Kidney (tissue), 14 donors: ENCODE data around the gene ZFPM1. TPM values are rescaled to one million over a fixed set of nuclear protein-coding genes. Genes with fewer than 3 reads are reported as not detected.

Experiments used
- DNase-seq, 5 donors: peaks; one replicate each; pipeline ENCODE4 v3.0.0-alpha.2; 2013 to 2020
- FAIRE-seq: peaks from 2 replicates; lab custom pipeline; 2012; peaks lifted over from hg19 to GRCh38; lab: Jason Lieb, UNC
- H3K27ac ChIP-seq, 2 donors: one replicate each; pipeline ENCODE4 v1.7.0; 2013; ENCODE audit warnings: low read depth in 2 of 2, low read length in 2 of 2, inconsistent platforms in 1 of 2
- H3K27me3 ChIP-seq: one replicate; pipeline ENCODE4 v1.7.1; 2013; ENCODE audit warnings: low read length, inconsistent platforms; ENCODE audit not compliant: control insufficient read depth, insufficient read depth
- H3K36me3 ChIP-seq, 3 donors: one replicate each; pipeline versions ENCODE4 v1.7.0 to v1.7.1; 2013; ENCODE audit warnings: low read length in 3 of 3, control low read depth in 1 of 3, inconsistent platforms in 1 of 3; ENCODE audit not compliant: insufficient read depth in 3 of 3, control insufficient read depth in 2 of 3
- H3K4me1 ChIP-seq, 3 donors: one replicate each; pipeline versions ENCODE4 v1.7.0 to v1.7.1; 2013; ENCODE audit warnings: low read length in 3 of 3, inconsistent platforms in 1 of 3, low read depth in 1 of 3; ENCODE audit not compliant: control insufficient read depth in 2 of 3, insufficient read depth in 2 of 3
- H3K4me3 ChIP-seq, 3 donors: one replicate each; pipeline versions ENCODE4 v1.7.0 to v1.8.1; 2013; ENCODE audit warnings: low read length in 3 of 3, control low read depth in 1 of 3, inconsistent platforms in 1 of 3
- H3K9ac ChIP-seq, 3 donors: one replicate each; pipeline versions ENCODE4 v1.7.0 to v1.7.1; 2013; ENCODE audit warnings: low read length in 3 of 3, control low read depth in 1 of 3, inconsistent platforms in 1 of 3
- H3K9me3 ChIP-seq, 3 donors: one replicate each; pipeline versions ENCODE4 v1.7.0 to v1.7.1; 2013; ENCODE audit warnings: low read length in 3 of 3, control low read depth in 1 of 3, inconsistent platforms in 1 of 3; ENCODE audit not compliant: control insufficient read depth in 2 of 3, insufficient read depth in 1 of 3
- intact Hi-C: fragments of 100-400 bp; cut with DNase I; formaldehyde crosslinking; loops from one replicate; pipeline ENCODE4 v1.11.1; 2022
- polyA plus RNA-seq: library from polyadenylated mRNA; stranded (reverse); fragments of 350-450 nt; fragmentation: Illumina TruSeq; extraction: RNeasy Lipid Tissue Mini Kit (QIAGEN cat#74804); gene quantifications from one replicate; pipeline ENCODE4 v1.2.3, GENCODE V29; 2014; ENCODE audit warnings: low read depth, low replicate concordance; ENCODE audit not compliant: insufficient read depth
- total RNA-seq: library from RNA; stranded (reverse); fragmentation: NEBNext Ultra II Directional; extraction: Animal tissue kit (Norgen Biotek cat#: 25700); gene quantifications from one replicate; pipeline ENCODE4 v1.2.1, GENCODE V29; 2021
- TF ChIP-seq, protein P1 (sequence below): IDR thresholded peaks from 3 replicates; pipeline ENCODE4 v1.5.1; 2012; ENCODE audit warnings: mild to moderate bottlenecking, moderate library complexity, borderline replicate concordance; ENCODE audit not compliant: insufficient read depth; ENCODE audit errors: extremely low read depth
- donor health status: control.
- donor health status: control.
- donor health status: control.
- donor health status: control.
- donor health status: control.
- donor health status: DM: yes; HTN: yes; CAD: no.
- donor health status: Normal renal cell carcinoma (clear cell type).

The ZFPM1 gene
- total and polyA plus RNA-seq, 2 donors from 2014 or later: 1.9 to 9.2 TPM

DNA sequence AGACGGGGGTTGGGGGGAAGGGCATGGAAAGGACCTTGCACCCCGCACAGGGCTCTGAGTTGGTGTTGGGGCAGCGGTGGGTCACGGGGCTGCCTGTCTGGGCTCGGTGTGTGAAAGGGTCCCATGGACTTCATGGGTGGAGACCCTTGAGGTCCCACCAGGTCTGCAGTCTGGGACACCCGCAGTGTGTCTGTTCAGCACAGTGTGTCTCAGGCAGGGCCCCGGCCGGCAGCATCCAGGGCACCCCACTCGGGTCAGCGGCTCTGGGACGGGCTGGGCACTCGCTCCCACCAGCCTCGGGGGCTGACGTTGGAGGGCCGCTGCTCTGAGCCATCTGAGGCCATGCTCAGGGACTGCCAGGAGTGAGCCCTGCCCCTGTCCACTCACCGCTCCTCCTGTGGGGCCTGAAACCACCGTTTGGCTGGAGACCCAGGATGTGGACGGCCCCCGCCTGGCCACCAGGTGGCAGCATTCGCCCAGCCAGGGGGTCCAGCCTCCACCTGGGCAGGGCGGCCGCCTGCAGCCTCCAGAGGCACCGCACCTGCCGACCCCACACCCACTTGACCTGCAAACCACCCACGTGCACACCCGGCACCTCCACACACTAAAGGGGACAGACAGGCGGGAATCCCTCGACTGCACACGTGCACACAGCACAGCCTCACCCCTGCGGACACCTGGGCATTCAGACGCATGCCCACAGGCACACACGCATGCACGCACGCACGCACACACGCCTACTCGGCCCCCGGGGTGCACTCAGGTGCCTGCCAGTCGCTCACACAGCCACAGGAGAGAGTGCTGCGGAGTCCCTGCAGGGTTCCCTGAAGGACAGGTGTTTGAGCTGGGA is 10.1 kb upstream of the ZFPM1 start:
- Histone ChIP-seq H3K4me3 (no peak overlapping the region), H3K9me3 (no peaks in the 10 kb centered on the region), H3K27ac (no peak overlapping the region), H3K4me1 (peaks cover 0 to under 1% (median 0%) of the 10 kb centered on the region in 3 donors), H3K36me3 (no peaks in the 10 kb centered on the region), H3K9ac (no peak overlapping the region), H3K27me3 (no peaks in the 10 kb centered on the region)
- no peak for FAIRE-seq
- TF ChIP-seq, protein P1, sequence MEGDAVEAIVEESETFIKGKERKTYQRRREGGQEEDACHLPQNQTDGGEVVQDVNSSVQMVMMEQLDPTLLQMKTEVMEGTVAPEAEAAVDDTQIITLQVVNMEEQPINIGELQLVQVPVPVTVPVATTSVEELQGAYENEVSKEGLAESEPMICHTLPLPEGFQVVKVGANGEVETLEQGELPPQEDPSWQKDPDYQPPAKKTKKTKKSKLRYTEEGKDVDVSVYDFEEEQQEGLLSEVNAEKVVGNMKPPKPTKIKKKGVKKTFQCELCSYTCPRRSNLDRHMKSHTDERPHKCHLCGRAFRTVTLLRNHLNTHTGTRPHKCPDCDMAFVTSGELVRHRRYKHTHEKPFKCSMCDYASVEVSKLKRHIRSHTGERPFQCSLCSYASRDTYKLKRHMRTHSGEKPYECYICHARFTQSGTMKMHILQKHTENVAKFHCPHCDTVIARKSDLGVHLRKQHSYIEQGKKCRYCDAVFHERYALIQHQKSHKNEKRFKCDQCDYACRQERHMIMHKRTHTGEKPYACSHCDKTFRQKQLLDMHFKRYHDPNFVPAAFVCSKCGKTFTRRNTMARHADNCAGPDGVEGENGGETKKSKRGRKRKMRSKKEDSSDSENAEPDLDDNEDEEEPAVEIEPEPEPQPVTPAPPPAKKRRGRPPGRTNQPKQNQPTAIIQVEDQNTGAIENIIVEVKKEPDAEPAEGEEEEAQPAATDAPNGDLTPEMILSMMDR: peak; percentile 97
- peak; percentile 83 to 92 (median 87) for DNase-seq
- intact Hi-C loops: no loop called here

DNA sequence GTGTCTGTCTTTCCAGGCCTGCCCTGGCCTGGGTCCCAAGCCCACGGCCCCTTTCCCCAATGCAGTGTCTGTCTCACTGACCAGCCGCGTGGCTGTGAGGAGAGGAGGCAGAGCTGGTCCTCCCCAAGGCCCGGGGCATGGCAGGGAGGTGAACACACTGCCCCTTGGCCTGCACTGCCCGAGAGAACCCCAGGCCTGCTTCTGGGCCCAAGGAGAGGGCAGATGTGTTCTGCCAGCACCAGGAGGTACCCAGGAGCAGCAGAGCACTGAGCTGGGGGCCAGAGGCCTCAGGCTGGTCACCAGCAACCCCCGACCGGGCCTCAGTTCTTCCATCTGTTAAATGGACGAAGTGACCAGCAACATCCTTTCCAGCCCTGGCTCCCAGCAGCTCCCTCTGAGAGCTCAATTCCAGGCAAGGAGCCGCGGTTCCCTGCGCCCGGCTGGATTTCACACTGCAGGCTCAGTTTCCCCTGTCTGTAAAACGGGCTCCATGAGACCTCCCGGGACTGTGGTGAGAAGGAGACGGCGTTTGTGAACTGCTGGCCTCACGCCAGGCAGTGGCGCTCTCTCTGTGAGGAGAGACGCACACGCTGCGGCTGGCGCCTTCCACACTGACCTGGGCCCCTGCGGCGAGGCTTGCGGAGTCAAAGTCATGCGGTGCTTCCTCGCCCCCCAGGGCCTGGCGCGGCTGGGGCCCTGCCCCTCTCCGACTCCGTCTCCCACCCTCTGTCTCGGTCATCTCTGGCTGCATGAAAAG is 8.1 kb upstream of the ZFPM1 start:
- Histone ChIP-seq H3K4me1 (peaks cover 0 to 10% (median 0%) of the 10 kb centered on the region in 3 donors), H3K9me3 (no peaks in the 10 kb centered on the region), H3K27me3 (no peaks in the 10 kb centered on the region), H3K4me3 (no peak overlapping the region), H3K36me3 (no peaks in the 10 kb centered on the region), H3K27ac (no peak overlapping the region), H3K9ac (no peak overlapping the region)
- DNase-seq: no peak
- intact Hi-C loops: loop anchor here (5.0 kb wide), 1 partner anchor 82 kb away; no protein-coding TSS in a partner anchor
- FAIRE-seq: no peak
- TF ChIP-seq, protein P1: no peak

DNA sequence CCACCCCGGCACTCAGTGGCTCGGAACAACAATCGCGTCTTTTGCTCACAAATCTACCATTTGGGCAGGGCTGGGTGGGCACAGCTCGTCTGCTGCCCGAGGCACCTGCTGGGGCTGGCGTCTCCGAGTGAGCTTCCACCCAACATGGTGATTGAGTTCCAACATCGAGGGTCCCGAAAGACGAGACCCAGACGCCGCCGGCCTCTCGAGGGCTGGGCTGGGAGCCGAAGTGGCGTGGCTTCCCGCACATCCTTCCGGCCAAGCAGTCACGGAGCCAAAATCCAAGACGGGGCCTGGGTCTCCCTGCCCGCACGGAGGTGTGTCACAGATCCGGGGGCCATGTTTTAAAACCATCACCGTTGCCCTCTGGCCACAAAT is 7.5 kb upstream of the ZFPM1 start:
- Histone ChIP-seq H3K27me3 (no peaks in the 10 kb centered on the region), H3K4me1 (peaks cover 0 to 10% (median 0%) of the 10 kb centered on the region in 3 donors), H3K27ac (no peak overlapping the region), H3K9me3 (no peaks in the 10 kb centered on the region), H3K4me3 (no peak overlapping the region), H3K36me3 (no peaks in the 10 kb centered on the region), H3K9ac (no peak overlapping the region)
- no peak for DNase-seq
- intact Hi-C loops: loop anchor here (5.0 kb wide), 1 partner anchor 82 kb away; no protein-coding TSS in a partner anchor
- no peak for FAIRE-seq
- TF ChIP-seq, protein P1: no peak
